A673 (cell line): ENCODE measurements around the gene CDR2.

ENCODE experiments used
- EZH2 ChIP-seq: fragments of 200-600 bp; sonication (generic); IDR thresholded peaks from 2 replicates; pipeline ENCODE4 v1.6.1; 2017; ENCODE audit warnings: borderline replicate concordance, low read depth, mild to moderate bottlenecking, mixed read lengths, antibody characterized with exemption, low read length; ENCODE audit not compliant: poor library complexity, severe bottlenecking
- TF ChIP-seq, protein P1 (sequence below): fragments of 300-800, 200-600 bp; sonication (generic); conservative IDR thresholded peaks from 2 replicates; pipeline ENCODE4 v1.5.1; 2017; ENCODE audit warnings: low read depth, mild to moderate bottlenecking, antibody characterized with exemption, low read length, moderate library complexity, mixed read lengths

- TF ChIP-seq, protein P1, sequence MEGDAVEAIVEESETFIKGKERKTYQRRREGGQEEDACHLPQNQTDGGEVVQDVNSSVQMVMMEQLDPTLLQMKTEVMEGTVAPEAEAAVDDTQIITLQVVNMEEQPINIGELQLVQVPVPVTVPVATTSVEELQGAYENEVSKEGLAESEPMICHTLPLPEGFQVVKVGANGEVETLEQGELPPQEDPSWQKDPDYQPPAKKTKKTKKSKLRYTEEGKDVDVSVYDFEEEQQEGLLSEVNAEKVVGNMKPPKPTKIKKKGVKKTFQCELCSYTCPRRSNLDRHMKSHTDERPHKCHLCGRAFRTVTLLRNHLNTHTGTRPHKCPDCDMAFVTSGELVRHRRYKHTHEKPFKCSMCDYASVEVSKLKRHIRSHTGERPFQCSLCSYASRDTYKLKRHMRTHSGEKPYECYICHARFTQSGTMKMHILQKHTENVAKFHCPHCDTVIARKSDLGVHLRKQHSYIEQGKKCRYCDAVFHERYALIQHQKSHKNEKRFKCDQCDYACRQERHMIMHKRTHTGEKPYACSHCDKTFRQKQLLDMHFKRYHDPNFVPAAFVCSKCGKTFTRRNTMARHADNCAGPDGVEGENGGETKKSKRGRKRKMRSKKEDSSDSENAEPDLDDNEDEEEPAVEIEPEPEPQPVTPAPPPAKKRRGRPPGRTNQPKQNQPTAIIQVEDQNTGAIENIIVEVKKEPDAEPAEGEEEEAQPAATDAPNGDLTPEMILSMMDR = no peak
- TF ChIP-seq EZH2 = no peak
Measured at GRCh38 chr16:22353933-22354541, 20.4 kb downstream of the CDR2 start.
